GM21515 (cell line): Measurements from ENCODE around the gene MAPRE3.
"Not testable (repeated sequence)": the region's sequence is repeated elsewhere in the genome, so short reads cannot be mapped to it uniquely, and the experiment has no call there.

Experiments
- ATAC-seq: cut with Tn5 transposase; IDR thresholded peaks from one replicate; pipeline ENCODE4 v1.9.1; 2021; ENCODE audit not compliant: unreplicated experiment

MAPRE3 gene

DNA sequence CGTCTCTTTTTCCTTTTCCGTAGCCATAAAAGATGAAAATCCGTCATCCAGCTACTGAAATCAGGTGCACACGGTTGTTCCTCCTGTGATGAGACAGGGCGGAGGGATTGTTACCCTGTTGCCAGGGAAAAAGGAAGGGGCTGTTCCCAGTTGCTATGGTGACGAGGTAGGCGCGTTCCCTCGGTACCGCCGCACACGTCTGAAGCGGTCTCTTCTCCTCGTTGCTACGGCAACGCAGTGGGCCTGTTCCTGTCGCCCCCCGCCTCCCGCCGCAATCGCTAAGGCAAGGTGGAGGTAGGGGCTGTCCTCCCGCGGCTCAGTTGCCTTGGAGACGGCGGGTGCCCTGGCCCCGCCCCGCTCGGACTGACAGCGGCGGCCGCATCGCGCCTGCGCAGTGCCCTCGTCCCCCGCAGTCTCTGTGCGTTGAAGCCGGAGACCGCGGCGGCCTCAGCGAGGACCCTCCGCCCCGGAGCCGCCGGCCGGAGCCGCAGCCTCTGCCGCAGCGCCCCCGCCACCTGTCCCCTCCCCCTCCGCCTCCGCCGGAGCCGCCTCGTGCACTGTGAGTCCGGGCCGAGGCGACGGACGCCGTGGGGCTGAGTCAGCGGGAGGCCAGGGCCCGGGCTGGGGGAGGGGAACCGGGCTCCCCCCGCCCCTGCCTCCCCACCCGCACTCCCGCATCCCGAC lies at the start of gene MAPRE3:
MAPRE3 (plus strand) TSS at position 394 of the 684 bp plus-strand sequence. CDS start 51,582 bp downstream, outside the sequence.
- ATAC-seq, result peak; percentile 83

GRCh38 chr2:26921323-26921722 lies 49.1 kb upstream of the MAPRE3 start:
- ATAC-seq, result no peak

DNA sequence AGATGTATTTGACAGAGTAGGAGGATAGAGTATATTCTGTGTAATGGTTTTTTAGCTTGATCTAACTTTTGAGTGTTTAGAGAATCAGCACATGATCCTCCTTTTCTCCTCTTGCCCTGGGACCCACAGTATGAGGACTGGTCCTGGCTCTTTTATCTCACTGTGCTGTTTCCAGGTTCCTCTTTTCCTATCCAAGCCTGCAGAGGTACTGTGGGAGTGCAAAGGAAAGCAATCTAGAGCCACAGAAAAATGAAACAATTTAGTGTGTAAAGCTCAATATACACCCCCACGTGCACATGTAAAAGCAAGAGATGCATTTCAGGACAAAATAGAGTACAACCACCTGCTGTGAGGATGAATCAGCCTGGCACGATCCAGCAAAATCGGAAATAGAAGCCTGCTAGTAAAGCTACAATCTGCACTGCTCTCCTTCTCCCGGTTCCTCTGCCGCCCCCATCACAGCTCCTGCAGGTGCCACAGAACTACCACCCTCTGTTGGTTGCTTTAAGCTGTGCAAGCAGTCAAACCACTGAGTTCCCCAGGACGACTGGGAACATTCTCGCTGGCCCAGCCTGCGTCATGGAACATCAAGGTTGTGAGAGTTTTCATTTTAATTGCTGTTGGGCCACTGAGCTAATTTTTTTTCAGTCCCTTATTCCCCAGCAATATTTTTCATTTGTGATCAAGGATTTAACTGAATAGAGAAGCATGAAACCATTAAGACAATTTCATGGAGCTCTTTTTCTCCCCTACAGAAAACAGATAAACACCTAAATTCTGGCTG lies 47.8 kb upstream of the MAPRE3 start:
- no peak for ATAC-seq

DNA sequence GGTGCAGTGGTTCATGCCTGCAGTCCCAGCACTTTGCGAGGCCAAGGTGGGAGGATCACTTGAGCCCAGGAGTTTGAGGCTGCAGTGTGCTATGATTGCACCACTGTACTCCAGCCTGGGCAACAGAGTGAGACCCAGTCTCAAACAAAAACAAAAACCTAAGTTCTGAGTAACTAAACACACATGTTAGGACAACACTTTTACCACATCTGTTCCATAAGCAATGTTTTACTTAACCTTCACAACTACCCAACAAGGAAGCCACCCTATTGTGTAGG lies 47.3 kb upstream of the MAPRE3 start:
- not testable (repeated sequence) for ATAC-seq

DNA sequence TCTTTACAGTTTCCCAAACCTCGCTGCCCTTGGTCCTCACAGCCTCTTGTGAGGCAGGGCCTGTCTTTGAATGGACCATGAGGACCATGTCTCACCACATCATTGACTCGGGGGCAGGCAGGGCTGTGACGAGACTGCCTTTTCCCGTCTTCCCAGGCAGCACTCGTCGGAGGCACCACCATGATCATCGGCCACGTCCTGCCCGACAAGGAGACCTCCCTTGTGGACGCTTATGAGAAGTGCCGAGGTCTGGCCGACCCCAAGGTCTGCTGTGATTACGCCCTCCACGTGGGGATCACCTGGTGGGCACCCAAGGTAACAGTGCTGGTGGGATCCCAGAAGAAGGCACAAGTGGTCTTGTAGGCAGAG lies 45.7 kb upstream of the MAPRE3 start:
- ATAC-seq, result no peak

DNA sequence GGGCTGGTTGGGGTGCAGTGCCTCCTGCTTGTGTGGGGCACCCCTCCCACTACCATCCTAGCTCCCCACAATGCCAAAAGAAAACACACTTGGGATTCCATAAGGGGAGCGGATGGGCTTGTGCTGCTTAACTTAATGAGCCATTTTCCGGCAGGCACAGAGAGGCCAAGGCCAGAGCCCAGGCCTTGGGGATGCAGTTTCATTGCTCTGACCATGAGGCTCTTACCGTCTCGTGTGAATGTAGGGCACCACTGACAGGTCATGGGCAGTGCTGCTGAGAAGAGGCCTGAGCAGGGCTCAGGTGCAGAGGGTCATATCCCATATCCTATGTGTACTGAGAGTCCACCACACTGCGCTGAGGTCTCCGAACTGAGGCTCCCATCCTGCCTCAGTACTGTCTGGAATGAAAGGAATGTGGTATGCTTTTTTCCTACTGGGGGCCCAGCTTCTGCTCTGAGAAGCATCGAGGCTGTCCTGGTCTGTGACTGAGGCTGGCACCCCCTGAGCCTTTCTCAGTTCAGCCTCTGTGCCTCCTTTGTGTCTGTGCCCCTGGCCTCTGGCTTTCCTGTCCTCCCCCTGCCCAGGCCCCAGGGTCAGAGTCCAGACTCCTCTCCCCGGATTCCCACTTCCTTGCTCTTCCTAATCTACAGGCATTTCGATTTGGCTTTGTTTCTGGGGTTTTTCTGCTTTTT lies 45.2 kb upstream of the MAPRE3 start:
- ATAC-seq, result no peak

DNA sequence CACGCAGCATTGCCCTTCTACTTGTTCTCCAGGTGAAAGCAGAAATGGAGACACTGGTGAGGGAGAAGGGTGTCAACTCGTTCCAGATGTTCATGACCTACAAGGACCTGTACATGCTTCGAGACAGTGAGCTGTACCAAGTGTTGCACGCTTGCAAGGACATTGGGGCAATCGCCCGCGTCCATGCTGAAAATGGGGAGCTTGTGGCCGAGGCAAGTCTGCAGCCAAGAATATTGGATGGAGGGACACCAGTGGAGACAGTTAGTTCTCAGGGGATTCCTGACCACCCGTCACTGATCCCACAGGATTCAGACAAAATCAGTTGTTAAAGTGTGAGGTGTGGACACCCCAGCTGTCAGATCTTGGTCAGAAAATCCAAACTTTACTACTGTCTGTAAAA lies 43.2 kb upstream of the MAPRE3 start:
- no peak for ATAC-seq

GRCh38 chr2:26932974-26933373 lies 37.5 kb upstream of the MAPRE3 start:
- ATAC-seq, result no peak

DNA sequence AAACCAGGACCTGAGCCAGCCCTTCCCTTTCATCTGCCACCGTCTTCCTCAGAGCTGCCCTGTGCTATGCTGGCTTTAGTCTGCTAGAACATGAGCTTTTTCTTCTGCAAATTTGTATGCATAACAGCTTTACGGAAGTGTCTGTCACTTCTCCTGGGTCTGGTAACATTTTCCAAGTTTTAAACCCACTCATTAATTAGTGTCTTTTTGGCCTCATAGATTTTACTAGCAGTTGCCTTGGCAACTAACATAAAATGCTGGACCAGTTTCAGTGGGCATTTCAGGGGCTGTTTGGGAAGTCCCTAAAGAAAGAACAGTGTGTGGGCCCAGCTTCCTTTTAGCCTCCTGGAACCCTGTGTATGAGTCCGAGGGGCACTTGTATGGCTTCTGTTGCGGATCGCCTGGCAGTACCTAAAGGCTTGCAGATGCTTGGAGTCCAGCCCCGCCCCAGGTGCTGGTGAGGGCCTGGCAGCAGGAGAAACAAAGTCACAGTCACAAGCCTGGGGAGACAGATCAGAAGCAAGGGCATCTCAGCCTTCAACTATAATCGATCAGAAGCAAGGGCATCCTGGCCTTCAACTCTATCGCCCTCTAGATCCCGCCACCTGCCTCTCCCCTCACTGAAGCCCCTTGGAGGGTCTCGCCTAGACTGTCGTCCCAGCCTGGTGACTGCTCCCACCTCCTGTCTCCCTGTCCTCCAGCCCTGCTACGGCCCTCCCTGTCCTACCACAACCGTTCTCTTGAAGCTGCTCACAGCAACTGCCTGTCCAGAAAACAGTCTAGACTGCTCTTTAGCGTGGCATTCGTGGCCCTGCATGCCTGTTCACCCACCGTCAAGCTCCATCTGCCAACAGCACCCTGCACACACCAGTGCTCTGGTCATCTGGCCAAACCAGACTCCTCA lies 36.8 kb upstream of the MAPRE3 start:
- ATAC-seq, result no peak

GRCh38 chr2:26934335-26934724 lies 36.1 kb upstream of the MAPRE3 start:
- ATAC-seq, result no peak

DNA sequence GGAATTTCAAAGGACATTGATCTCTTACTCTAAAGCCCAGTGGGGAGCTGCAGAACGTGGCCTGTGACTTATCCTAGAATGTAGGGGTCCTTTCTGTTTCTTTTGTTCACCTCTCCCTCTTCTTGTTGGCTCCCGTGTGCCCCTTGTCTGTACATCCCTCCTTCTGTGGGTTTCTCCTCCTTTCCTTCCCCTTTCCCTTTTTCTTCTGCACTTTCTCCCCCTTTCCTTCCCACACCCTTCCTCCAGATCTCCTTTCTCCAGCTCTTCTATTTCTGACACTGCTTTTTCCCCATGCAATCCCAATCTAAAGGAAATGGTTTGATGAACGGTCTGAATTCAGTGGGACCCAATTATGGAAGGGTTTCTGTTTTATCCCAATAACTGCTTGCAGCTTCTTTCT lies 35.5 kb upstream of the MAPRE3 start:
- no peak for ATAC-seq

DNA sequence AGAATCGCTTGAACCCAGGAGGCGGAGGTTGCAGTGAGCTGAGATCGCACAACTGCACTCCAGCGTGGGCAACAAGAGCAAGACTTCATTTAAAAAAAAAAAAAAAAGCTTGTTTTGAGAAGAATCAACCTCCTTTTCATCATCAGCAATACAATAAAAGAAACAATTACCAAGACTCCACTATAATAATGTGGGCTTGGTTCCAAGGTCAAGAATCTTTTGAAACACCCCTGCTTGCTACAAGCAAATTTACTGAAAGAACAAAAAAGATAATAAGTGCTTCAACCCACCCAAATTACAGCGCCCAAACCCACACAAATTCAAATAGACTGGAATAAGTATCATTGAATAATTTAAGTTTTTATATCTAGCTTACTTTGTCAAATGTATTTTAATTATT lies 33.6 kb upstream of the MAPRE3 start:
- no peak for ATAC-seq

DNA sequence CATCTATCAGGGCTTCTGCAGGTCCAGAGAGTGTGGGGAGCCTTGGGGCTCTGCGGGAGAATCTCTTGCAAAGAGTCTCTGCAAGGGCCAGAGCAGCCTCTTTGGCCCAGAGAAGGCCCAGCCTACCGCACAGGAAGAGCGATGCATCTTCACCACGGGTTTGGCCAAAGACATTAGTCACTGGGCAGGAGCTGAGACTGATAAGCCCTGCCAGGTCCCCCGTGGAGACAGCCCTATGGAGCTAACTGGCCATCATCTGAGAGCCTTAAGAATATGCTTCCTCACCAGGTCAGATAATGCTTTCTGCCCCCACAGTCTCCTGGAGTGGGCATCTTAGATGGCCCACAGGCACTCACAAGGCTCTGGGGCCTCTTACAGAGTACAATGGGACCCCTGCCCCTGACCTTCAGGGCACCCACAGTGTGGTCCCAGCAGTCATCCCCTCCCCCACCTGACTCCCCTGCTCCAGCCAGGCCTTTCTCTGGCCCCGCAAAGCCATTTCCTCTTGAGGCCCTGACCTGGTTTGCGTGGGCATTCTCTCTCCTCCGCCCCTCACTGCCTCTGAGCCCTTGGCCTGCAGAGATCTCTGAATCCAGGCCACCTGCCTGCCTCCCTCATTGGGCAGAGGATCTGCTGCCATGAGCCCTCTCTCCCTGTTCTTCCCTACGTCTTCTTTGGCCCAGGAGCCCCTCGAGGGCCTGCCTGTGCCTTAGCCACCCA lies 31.9 kb upstream of the MAPRE3 start:
- ATAC-seq, result no peak

- no peak for ATAC-seq
Measured at GRCh38 chr2:26940001-26940400, 30.4 kb upstream of the MAPRE3 start.

DNA sequence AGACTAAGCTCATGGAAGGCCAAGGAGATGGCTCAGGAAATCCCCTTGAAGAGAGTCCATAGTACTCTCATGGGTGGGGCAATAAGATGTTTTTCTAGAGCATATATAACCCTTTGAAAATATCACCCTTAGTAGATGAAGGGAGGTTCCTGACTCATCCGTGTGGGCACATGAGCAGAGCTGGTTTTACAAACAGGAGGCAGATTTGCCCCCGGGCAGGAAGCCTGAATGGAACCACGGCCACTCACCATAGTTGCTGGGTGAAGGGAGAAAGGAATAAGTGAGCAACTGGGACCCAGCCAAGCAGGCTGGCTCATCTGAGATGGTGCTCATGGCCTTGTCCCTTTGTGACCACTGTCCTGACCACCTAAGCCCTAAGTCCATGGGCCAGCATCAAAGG lies 29.0 kb upstream of the MAPRE3 start:
- no peak for ATAC-seq

GRCh38 chr2:26942543-26943295 lies 27.7 kb upstream of the MAPRE3 start:
- no peak for ATAC-seq

GRCh38 chr2:26945991-26946750 lies 24.3 kb upstream of the MAPRE3 start:
- ATAC-seq, result no peak

DNA sequence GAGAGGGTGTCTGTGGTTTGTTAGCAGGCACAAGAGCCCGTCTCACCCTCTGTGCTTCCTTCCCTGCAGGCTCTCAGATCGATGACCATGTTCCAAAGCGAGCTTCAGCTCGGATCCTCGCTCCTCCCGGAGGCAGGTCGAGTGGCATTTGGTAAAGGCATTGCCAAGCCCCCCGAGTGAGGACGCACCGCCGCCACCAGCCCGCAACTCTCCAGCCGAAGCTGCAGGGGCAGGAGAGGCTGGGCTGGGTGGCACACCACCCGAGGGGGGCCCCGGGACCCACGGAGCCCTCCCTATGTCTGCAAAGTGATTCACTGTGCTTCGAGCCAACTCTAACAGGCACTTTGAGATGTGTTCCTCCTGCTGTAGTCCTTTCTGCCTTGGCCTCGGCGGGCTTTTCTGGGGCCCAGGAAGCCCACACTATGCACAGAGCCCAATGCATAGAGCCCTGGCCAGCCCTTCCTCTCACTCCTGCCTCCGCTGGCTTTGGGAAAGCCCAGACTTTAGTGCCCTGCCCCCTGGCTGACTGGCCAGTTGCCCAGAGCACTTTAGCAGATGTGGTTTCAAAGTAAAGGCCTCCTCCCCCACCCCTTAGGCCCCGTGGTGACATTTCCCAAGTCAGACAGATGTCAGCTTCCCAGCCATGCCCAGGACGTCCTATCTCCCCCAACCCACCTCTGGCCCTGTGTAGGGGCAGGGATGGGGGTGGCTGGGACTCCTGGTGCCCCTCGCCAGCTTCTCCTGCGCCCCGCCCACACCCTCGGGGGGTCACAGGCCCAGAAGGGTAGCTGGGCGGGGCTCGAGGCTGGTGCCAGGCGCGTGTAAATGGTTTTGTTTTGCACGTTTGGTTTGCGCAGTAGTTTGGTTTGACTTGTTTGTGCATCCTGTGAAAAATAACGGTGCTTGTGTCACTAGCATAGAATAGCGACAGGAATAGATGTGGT lies 23.3 kb upstream of the MAPRE3 start:
- ATAC-seq, result no peak
